Right lobe of liver (tissue), 6 donors: ENCODE data around the gene OR51E2. TPM values are rescaled to one million over a fixed set of nuclear protein-coding genes. Genes with fewer than 3 reads are reported as not detected.

Experiments used
- ATAC-seq, 4 donors: fragments of 200-7000 bp; cut with Tn5 transposase; one replicate each; pipeline ENCODE4 v1.9.1; 2020; ENCODE audit warnings: mild to moderate bottlenecking in 4 of 4, moderate library complexity in 4 of 4
- DNase-seq, 3 donors: peaks; one replicate each; pipeline ENCODE4 v3.0.0-alpha.2; 2020
- H3K27ac ChIP-seq, 3 donors: fragments of 200-600 bp; one replicate each; pipeline ENCODE4 v1.8.0; 2022
- H3K27me3 ChIP-seq, 2 donors: fragments of 200-600 bp; one replicate each; pipeline ENCODE4 v1.8.0; 2022
- H3K36me3 ChIP-seq, 4 donors: fragments of 200-600 bp; sonication (generic) in 1 of 4; one replicate each; pipeline versions ENCODE4 v1.5.1 to v1.8.0; 2017 to 2022; ENCODE audit warnings: control low read depth in 1 of 4
- H3K4me1 ChIP-seq, 4 donors: fragments of 200-600 bp; sonication (generic) in 1 of 4; one replicate each; pipeline versions ENCODE4 v1.5.1 to v1.8.0; 2017 to 2022; ENCODE audit warnings: control low read depth in 1 of 4
- H3K4me3 ChIP-seq, 3 donors: fragments of 200-600 bp; one replicate each; pipeline ENCODE4 v1.8.0; 2022
- H3K9me3 ChIP-seq, 4 donors: fragments of 200-600 bp; sonication (generic) in 1 of 4; one replicate each; pipeline versions ENCODE4 v1.5.1 to v1.8.0; 2017 to 2022; ENCODE audit warnings: control low read depth in 1 of 4
- CTCF ChIP-seq, 4 donors: fragments of 200-600 bp in 3 of 4; fragments of 450-650 bp in 1 of 4; IDR thresholded peaks; one replicate each; pipeline versions ENCODE4 v1.5.1 to v1.8.0; 2016 to 2022; ENCODE audit warnings: antibody characterized with exemption in 4 of 4, mild to moderate bottlenecking in 2 of 4
- POLR2A ChIP-seq: fragments of 450-650 bp; IDR thresholded peaks from one replicate; pipeline ENCODE4 v1.6.1; 2017; ENCODE audit warnings: antibody characterized with exemption, mild to moderate bottlenecking
- WGBS: methylation state at CpG from one replicate; pipeline ENCODE4 v1.1.6; 2018; ENCODE audit warnings: low coverage, low lambda C conversion rate; ENCODE audit not compliant: insufficient coverage; ENCODE audit errors: missing lambda C conversion rate; 5-methylcytosine and 5-hydroxymethylcytosine counted together
- intact Hi-C, 2 donors: fragments of 100-400 bp; cut with DNase I; formaldehyde crosslinking; loops; one replicate each; pipeline versions ENCODE4 v1.11.2 to v1.14.1; 2022
- total RNA-seq, 6 experiments: library from RNA; depleted of rRNA in 2 of 6; stranded (reverse); fragments of >200 nt in 2 of 6; fragmentation: NEBNext Ultra II Directional in 3 of 6; extraction: Animal tissue kit (Norgen Biotek cat#: 25700) in 3 of 6; gene quantifications; one replicate each; pipeline versions ENCODE4 v1.1.0 to v1.2.4, GENCODE V29; 2016 to 2023
- donor health status: DM: no; HTN: yes; CAD: no.
- donor health status: DM: no; HTN: no; CAD: no.
- donor health status: DM: no; HTN: no; CAD: no.
- donor health status: DM: no; HTN: yes; CAD: no.
- donor health status: DM: no; HTN: yes; CAD: no.

The OR51E2 gene
- total RNA-seq, 6 experiments from 2014 or later, result not detected

GRCh38 chr11:4680341-4680740 lies 17.3 kb downstream of the OR51E2 start:
- H3K4me3 ChIP-seq, result no peak overlapping the region
- ATAC-seq (no peak), DNase-seq (no peak)
- H3K4me1 ChIP-seq, result no peaks in the 10 kb centered on the region
- no peak overlapping the region for H3K27ac ChIP-seq
- intact Hi-C loops, result no loop called here
- H3K36me3 ChIP-seq, result no peaks in the 10 kb centered on the region
- TF ChIP-seq CTCF (IDR thresholded peaks at IDR 0.05) (no peak), POLR2A (no peak)
- no peaks in the 10 kb centered on the region for H3K27me3 ChIP-seq
- WGBS, result 33% methylated on average over 3 of the region's 3 CpGs
- H3K9me3 ChIP-seq, result no peaks in the 10 kb centered on the region

- H3K9me3 ChIP-seq, result no peaks in the 10 kb centered on the region
- DNase-seq, result no peak
These were observed 19.7 kb downstream of the OR51E2 start for GRCh38 chr11:4677948-4678347.

DNA sequence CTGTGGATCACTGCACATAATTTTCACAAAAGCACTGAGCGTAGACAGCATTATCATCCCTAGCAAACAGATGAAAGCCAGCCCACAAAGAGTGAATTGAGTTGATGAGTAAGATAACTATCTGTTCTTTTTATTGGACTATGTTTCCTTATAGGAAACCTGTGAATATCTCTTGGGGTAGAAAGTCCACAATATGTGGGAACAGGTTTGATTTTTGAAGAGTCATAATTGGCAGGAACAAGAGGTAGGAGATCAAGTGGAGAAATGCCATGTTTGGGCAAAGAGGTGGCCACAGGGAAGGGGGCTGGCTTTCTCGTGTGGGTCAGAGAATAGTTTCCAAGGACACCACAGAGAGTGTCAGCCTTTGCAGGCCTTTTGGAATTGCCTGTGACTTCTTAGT lies 23.9 kb downstream of the OR51E2 start:
- Histone ChIP-seq H3K27ac (no peak overlapping the region), H3K9me3 (no peaks in the 10 kb centered on the region), H3K36me3 (no peaks in the 10 kb centered on the region), H3K27me3 (no peaks in the 10 kb centered on the region), H3K4me3 (no peak overlapping the region), H3K4me1 (no peaks in the 10 kb centered on the region)
- ATAC-seq (no peak), DNase-seq (no peak)
- intact Hi-C loops, result no loop called here
- TF ChIP-seq CTCF (IDR thresholded peaks at IDR 0.05) (no peak), POLR2A (no peak)
- WGBS, result 58% methylated on average over 2 of the region's 2 CpGs

More at GRCh38 chr11:4677948-4678347, 19.7 kb downstream of the OR51E2 start:
- intact Hi-C loops, result no loop called here
- Histone ChIP-seq H3K4me3 (no peak overlapping the region), H3K27me3 (no peaks in the 10 kb centered on the region), H3K27ac (no peak overlapping the region), H3K36me3 (no peaks in the 10 kb centered on the region), H3K4me1 (no peaks in the 10 kb centered on the region)
- no peak for ATAC-seq
- 74% methylated on average over 2 of the region's 2 CpGs for WGBS
- TF ChIP-seq POLR2A (no peak), CTCF (IDR thresholded peaks at IDR 0.05) (no peak)

DNA sequence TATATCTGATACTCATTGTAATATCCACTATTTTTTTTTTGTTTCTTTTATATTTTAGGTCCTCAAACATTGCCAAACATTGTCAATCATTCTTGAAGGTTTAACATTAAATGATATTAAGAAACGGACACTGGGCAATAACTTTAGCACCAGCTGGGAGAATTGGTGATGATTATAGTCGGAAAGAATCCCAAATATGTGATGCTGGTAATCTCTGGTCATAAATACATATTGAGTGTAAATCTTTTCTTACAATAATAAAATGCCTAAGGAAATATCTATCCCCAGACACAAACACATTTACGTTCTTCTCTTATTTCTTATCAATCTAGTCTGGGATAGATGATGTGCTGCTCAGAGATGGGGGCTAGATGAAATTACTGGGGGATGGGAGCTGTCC lies 25.2 kb downstream of the OR51E2 start:
- no peaks in the 10 kb centered on the region for H3K36me3 ChIP-seq
- H3K27ac ChIP-seq, result no peak overlapping the region
- H3K4me1 ChIP-seq, result no peaks in the 10 kb centered on the region
- WGBS, result 34% methylated on average over 3 of the region's 3 CpGs
- no peaks in the 10 kb centered on the region for H3K27me3 ChIP-seq
- ATAC-seq (no peak), DNase-seq (no peak)
- intact Hi-C loops, result no loop called here
- H3K9me3 ChIP-seq, result no peaks in the 10 kb centered on the region
- no peak for TF ChIP-seq CTCF (IDR thresholded peaks at IDR 0.05)
- no peak for TF ChIP-seq POLR2A
- no peak overlapping the region for H3K4me3 ChIP-seq

GRCh38 chr11:4671741-4672140 lies 25.9 kb downstream of the OR51E2 start:
- WGBS, result 33% methylated on average over 2 of the region's 2 CpGs
- no peaks in the 10 kb centered on the region for H3K36me3 ChIP-seq
- no peak overlapping the region for H3K4me3 ChIP-seq
- ATAC-seq (no peak), DNase-seq (no peak)
- H3K4me1 ChIP-seq, result no peaks in the 10 kb centered on the region
- H3K27ac ChIP-seq, result no peak overlapping the region
- TF ChIP-seq POLR2A, result no peak
- no peak for TF ChIP-seq CTCF (IDR thresholded peaks at IDR 0.05)
- H3K9me3 ChIP-seq, result no peaks in the 10 kb centered on the region
- H3K27me3 ChIP-seq, result no peaks in the 10 kb centered on the region
- intact Hi-C loops, result no loop called here
